Heart left ventricle (tissue), 13 donors: ENCODE results near the gene IL20RA.

Source experiments
- POLR2A ChIP-seq, 2 donors: fragments of 450-650 bp; IDR thresholded peaks; one replicate each; pipeline ENCODE4 v1.6.1; 2017; ENCODE audit warnings: antibody characterized with exemption in 2 of 2, mild to moderate bottlenecking in 2 of 2, moderate library complexity in 2 of 2
- TF ChIP-seq, protein P1 (sequence below), 12 donors: fragments of 200-600 bp; sonication (generic) in 4 of 12; IDR thresholded peaks; one replicate each; pipeline versions ENCODE4 v1.5.0 to v1.8.0; 2018 to 2022; ENCODE audit warnings: antibody characterized with exemption in 12 of 12, mild to moderate bottlenecking in 5 of 12
- donor health status: ischemic (EF 13 %, LVEDD 7.1; RV severe dilation, severe dysfunction).
- donor health status: DM: no; HTN: yes; CAD: no.
- donor health status: DM: no; HTN: no; CAD: no.
- donor health status: ischemic (EF 25% LVEDD 6.9; RV normal size, moderate dysfunction).
- donor health status: ischemic (EF 25% LVEDD 5.7; RV mildly dilated, moderate dysfunction).
- donor health status: ischemic (EF 35%, LVEDD 5.7; RV mildly dilated, moderate dysfunction).
- donor health status: nonischemic (EF 11% LVEDD 7.7; RV severe dilation, severe dysfunction).
- donor health status: DM: yes; HTN: yes; CAD: no.
- donor health status: PGD.
- donor health status: ischemic (EF 29% LVEDD 5.4; RV normal size, mild dysfunction).
- donor health status: nonischemic (EF 23%, LVEDD 6.1; RV moderate dilation, normal function).

DNA sequence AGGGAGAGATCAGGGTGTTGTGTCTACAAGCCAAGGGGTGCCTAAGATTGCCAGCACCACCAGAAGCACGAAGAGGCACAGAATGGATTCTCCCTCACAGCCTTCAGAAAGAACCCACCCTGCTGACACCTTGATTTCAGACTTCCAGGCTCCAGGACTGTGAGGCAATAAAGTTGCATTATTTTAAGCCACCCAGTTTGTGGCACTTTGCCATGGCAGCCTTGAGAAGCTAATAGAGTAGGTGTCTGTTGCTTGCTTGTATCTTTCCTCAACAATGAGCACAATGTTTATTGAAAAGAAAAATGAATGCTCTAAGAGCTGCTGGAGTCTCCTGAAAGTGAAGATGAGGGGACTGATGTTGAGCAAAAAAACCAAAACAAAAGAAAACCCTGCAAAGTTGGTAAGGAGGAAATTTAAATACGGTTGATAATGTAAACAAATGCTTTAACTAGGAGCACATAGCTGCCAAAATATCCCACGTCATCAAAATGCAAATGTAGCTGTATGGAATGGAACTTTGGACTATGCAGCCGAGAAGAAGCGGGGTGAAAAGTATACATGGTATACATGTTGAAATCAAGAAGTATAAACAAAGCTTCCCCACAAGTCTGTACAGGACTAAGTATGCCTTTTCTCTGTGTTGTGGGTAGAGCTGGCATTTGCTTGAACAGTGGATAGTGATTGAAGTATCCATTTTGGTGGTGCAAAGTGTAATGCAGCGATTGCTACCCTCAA lies 8.0 kb downstream of the IL20RA start:
- TF ChIP-seq, protein P1, sequence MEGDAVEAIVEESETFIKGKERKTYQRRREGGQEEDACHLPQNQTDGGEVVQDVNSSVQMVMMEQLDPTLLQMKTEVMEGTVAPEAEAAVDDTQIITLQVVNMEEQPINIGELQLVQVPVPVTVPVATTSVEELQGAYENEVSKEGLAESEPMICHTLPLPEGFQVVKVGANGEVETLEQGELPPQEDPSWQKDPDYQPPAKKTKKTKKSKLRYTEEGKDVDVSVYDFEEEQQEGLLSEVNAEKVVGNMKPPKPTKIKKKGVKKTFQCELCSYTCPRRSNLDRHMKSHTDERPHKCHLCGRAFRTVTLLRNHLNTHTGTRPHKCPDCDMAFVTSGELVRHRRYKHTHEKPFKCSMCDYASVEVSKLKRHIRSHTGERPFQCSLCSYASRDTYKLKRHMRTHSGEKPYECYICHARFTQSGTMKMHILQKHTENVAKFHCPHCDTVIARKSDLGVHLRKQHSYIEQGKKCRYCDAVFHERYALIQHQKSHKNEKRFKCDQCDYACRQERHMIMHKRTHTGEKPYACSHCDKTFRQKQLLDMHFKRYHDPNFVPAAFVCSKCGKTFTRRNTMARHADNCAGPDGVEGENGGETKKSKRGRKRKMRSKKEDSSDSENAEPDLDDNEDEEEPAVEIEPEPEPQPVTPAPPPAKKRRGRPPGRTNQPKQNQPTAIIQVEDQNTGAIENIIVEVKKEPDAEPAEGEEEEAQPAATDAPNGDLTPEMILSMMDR (IDR thresholded peaks at IDR 0.05), result no peak
- no peak for TF ChIP-seq POLR2A (IDR thresholded peaks at IDR 0.05)
